ENCODE data around the gene TRMT11.

DNA sequence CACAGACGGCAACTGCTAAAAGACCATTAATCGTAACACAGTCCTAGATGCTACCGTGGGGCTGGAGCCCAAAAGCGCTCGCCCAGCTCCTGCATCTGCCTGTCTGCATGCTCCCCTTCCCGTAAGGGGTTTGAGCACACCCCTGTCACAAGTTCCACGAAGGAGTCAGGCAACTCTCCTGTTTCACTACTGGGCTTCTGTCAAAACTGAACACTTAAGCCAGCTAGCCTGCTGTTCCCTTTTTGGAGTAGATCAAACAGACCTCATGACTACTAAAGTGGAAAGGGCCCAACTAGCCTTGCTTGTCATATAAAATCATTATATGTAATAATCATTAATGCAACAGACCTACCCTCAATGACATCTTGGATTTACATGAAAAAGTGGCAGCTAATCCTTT, 61.3 kb downstream of the TRMT11 start:
- TF ChIP-seq, protein P1, sequence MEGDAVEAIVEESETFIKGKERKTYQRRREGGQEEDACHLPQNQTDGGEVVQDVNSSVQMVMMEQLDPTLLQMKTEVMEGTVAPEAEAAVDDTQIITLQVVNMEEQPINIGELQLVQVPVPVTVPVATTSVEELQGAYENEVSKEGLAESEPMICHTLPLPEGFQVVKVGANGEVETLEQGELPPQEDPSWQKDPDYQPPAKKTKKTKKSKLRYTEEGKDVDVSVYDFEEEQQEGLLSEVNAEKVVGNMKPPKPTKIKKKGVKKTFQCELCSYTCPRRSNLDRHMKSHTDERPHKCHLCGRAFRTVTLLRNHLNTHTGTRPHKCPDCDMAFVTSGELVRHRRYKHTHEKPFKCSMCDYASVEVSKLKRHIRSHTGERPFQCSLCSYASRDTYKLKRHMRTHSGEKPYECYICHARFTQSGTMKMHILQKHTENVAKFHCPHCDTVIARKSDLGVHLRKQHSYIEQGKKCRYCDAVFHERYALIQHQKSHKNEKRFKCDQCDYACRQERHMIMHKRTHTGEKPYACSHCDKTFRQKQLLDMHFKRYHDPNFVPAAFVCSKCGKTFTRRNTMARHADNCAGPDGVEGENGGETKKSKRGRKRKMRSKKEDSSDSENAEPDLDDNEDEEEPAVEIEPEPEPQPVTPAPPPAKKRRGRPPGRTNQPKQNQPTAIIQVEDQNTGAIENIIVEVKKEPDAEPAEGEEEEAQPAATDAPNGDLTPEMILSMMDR (IDR thresholded peaks at IDR 0.05): no peak
- TF ChIP-seq EZH2 (IDR thresholded peaks at IDR 0.05) (no peak), EZH2phosphoT487 (IDR thresholded peaks at IDR 0.05) (no peak)
